Neural cell (in vitro differentiated cells): ENCODE measurements around the gene ZNF529.

Experiments
- CTCF ChIP-seq: fragments of 450-650 bp; IDR thresholded peaks from 2 replicates; pipeline ENCODE4 v1.5.1; 2014; ENCODE audit warnings: antibody characterized with exemption, mild to moderate bottlenecking, moderate library complexity; ENCODE audit not compliant: poor library complexity, severe bottlenecking
- EP300 ChIP-seq: fragments of 450-650 bp; conservative IDR thresholded peaks from 2 replicates; pipeline ENCODE4 v1.6.1; 2014; ENCODE audit warnings: antibody characterized with exemption, mild to moderate bottlenecking, moderate library complexity; ENCODE audit not compliant: poor library complexity, severe bottlenecking
- POLR2AphosphoS5 ChIP-seq: IDR thresholded peaks from 2 replicates; pipeline ENCODE4 v1.6.1; 2012
- RAD21 ChIP-seq: fragments of 450-650 bp; conservative IDR thresholded peaks from 2 replicates; pipeline ENCODE4 v1.6.1; 2014; ENCODE audit warnings: antibody characterized with exemption, mild to moderate bottlenecking, moderate library complexity
- TAF1 ChIP-seq: IDR thresholded peaks from 2 replicates; pipeline ENCODE4 v1.6.1; 2012; ENCODE audit warnings: low read depth

GRCh38 chr19:36528194-36528920 lies 44.7 kb downstream of the ZNF529 start, which contains the start of gene ZNF260:
- peak; percentile 66 for TF ChIP-seq EP300
- peak; percentile 81 for TF ChIP-seq POLR2AphosphoS5
- peak; percentile 39 for TF ChIP-seq CTCF
- TF ChIP-seq RAD21 = no peak
- TF ChIP-seq TAF1 = peak; percentile 86
